ENCODE data around the gene SNRNP27. TPM values are rescaled to one million over a fixed set of nuclear protein-coding genes. Genes with fewer than 3 reads are reported as not detected.

Gene SNRNP27
- total and polyA plus RNA-seq, 3 donors from 2014 or later = 43.8 to 78.3 (median 77.1) TPM

GRCh38 chr2:69931832-69932595 lies 38.3 kb downstream of the SNRNP27 start:
- no peak overlapping the region for H3K4me3 ChIP-seq
- no peaks in the 10 kb centered on the region for H3K36me3 ChIP-seq (ENCODE audit: low read depth, missing control alignments)
- no peaks in the 10 kb centered on the region for H3K9me3 ChIP-seq
- no peak for DNase-seq
- no peaks in the 10 kb centered on the region for H3K4me1 ChIP-seq
- no peak overlapping the region for H3K27ac ChIP-seq
- WGBS, 2 donors = 87 to 90% methylated on average over 6 to 7 of the region's 7 CpGs
- TF ChIP-seq, protein P1, sequence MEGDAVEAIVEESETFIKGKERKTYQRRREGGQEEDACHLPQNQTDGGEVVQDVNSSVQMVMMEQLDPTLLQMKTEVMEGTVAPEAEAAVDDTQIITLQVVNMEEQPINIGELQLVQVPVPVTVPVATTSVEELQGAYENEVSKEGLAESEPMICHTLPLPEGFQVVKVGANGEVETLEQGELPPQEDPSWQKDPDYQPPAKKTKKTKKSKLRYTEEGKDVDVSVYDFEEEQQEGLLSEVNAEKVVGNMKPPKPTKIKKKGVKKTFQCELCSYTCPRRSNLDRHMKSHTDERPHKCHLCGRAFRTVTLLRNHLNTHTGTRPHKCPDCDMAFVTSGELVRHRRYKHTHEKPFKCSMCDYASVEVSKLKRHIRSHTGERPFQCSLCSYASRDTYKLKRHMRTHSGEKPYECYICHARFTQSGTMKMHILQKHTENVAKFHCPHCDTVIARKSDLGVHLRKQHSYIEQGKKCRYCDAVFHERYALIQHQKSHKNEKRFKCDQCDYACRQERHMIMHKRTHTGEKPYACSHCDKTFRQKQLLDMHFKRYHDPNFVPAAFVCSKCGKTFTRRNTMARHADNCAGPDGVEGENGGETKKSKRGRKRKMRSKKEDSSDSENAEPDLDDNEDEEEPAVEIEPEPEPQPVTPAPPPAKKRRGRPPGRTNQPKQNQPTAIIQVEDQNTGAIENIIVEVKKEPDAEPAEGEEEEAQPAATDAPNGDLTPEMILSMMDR (IDR thresholded peaks at IDR 0.05) = no peak
- no peak for TF ChIP-seq POLR2A (IDR thresholded peaks at IDR 0.05)
- no peaks in the 10 kb centered on the region for H3K27me3 ChIP-seq
- intact Hi-C loops (cut with DNase I; ENCODE audit: low total_unique reads) = no loop called here

DNA sequence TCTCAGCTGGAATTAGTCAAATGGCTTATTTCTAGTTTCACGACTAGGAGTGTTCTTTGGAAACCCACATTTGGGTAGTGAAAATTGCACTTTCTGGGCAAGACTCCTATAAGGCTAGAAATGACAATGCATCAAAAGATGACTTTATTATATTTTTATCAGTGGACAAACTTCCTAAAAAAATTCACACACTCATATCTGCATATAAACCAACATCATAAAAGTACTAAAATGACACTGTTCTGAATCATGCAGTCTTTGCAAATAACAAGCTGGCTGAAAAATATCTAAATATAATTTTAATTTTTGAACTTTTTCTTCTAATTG lies 38.8 kb downstream of the SNRNP27 start:
- intact Hi-C loops (cut with DNase I; ENCODE audit: low total_unique reads) = no loop called here
- H3K4me1 ChIP-seq = no peaks in the 10 kb centered on the region
- TF ChIP-seq, protein P1 (IDR thresholded peaks at IDR 0.05) = no peak
- TF ChIP-seq POLR2A (IDR thresholded peaks at IDR 0.05) = no peak
- no peak for DNase-seq
- no peaks in the 10 kb centered on the region for H3K27me3 ChIP-seq
- 83 to 84% methylated on average over 1 of the region's 1 CpG for WGBS, 2 donors
- H3K27ac ChIP-seq = no peak overlapping the region
- H3K9me3 ChIP-seq = no peaks in the 10 kb centered on the region
- no peaks in the 10 kb centered on the region for H3K36me3 ChIP-seq (ENCODE audit: low read depth, missing control alignments)
- H3K4me3 ChIP-seq = no peak overlapping the region

DNA sequence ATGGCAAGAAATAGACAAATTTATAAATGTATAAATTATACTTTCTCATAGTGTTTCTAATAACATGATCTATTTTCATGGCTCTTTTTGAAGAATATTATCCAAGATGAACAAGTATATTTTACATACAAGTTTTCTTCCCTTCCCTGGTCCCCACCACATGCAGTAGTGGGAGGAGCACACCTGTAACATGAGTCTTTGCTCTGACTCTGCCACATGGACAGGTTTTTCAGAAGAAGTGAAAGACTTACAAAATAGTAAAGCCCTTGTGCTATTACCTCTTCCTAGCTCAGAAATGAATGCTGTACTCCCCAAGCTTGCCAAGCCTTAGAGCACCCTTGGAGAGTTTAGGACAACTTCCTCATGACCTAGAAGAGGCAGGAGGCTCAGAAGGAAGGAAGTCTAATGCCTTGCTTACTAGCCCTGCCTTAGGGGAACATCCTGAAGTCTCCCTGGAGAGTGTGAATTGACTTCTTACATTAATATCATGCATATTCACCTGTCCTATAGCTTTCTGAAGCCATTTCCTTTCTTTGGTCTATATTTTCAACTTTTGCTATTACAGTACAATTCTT lies 39.6 kb downstream of the SNRNP27 start:
- TF ChIP-seq, protein P1 (IDR thresholded peaks at IDR 0.05) = no peak
- TF ChIP-seq POLR2A (IDR thresholded peaks at IDR 0.05) = no peak
- Histone ChIP-seq H3K36me3 (ENCODE audit: low read depth, missing control alignments) (no peaks in the 10 kb centered on the region), H3K27me3 (no peaks in the 10 kb centered on the region), H3K9me3 (no peaks in the 10 kb centered on the region), H3K4me3 (no peak overlapping the region), H3K27ac (no peak overlapping the region), H3K4me1 (no peaks in the 10 kb centered on the region)
- DNase-seq = no peak
- intact Hi-C loops (cut with DNase I; ENCODE audit: low total_unique reads) = no loop called here

GRCh38 chr2:69933839-69934613 lies 40.3 kb downstream of the SNRNP27 start:
- no peaks in the 10 kb centered on the region for H3K9me3 ChIP-seq
- no peaks in the 10 kb centered on the region for H3K36me3 ChIP-seq (ENCODE audit: low read depth, missing control alignments)
- no peaks in the 10 kb centered on the region for H3K27me3 ChIP-seq
- H3K4me1 ChIP-seq = no peaks in the 10 kb centered on the region
- WGBS, 2 donors = 77 to 85% methylated on average over 4 of the region's 4 CpGs
- TF ChIP-seq, protein P1 (IDR thresholded peaks at IDR 0.05) = no peak
- TF ChIP-seq POLR2A (IDR thresholded peaks at IDR 0.05) = no peak
- H3K4me3 ChIP-seq = no peak overlapping the region
- no peak for DNase-seq
- H3K27ac ChIP-seq = no peak overlapping the region
- intact Hi-C loops (cut with DNase I; ENCODE audit: low total_unique reads) = no loop called here
